GM23338 (cell line): Measurements from ENCODE around the gene GRK5. TPM values are rescaled to one million over a fixed set of nuclear protein-coding genes. Genes with fewer than 3 reads are reported as not detected.

Experiments used
- ATAC-seq: fragments of 200-7000 bp; cut with Tn5 transposase; 3 replicates; pipeline ENCODE4 v1.9.1; 2020
- DNase-seq: peaks from one replicate; pipeline ENCODE4 v3.0.0-alpha.2; 2015; ENCODE audit warnings: low spot score
- H2AFZ ChIP-seq: fragments of 200-600 bp; sonication (generic); 2 replicates; pipeline ENCODE4 v1.8.0; 2016; ENCODE audit warnings: antibody characterized with exemption, mild to moderate bottlenecking, moderate library complexity
- H3F3A ChIP-seq: fragments of 200-600 bp; sonication (generic); replicated peaks from 2 replicates; pipeline ENCODE4 v1.8.0; 2017; ENCODE audit warnings: antibody characterized with exemption, mixed run types, low read depth
- H3K27ac ChIP-seq: fragments of 200-600 bp; sonication (generic); 2 replicates; pipeline ENCODE4 v1.6.1; 2016; ENCODE audit warnings: low read depth
- H3K27me3 ChIP-seq: fragments of 200-600 bp; sonication (generic); 2 replicates; pipeline ENCODE4 v1.8.0; 2016; ENCODE audit warnings: mild to moderate bottlenecking, mixed run types, moderate library complexity; ENCODE audit not compliant: insufficient read depth
- H3K36me3 ChIP-seq: fragments of 200-600 bp; sonication (generic); 2 replicates; pipeline ENCODE4 v1.8.0; 2016; ENCODE audit warnings: mild to moderate bottlenecking; ENCODE audit not compliant: insufficient read depth
- H3K4me1 ChIP-seq: fragments of 200-600 bp; sonication (generic); 2 replicates; pipeline ENCODE4 v1.8.0; 2016; ENCODE audit warnings: mild to moderate bottlenecking, moderate library complexity; ENCODE audit not compliant: insufficient read depth
- H3K4me2 ChIP-seq: fragments of 200-600 bp; sonication (generic); 2 replicates; pipeline ENCODE4 v1.7.1; 2017; ENCODE audit warnings: mixed run types
- H3K4me3 ChIP-seq: fragments of 200-600 bp; sonication (generic); 2 replicates; pipeline ENCODE4 v1.6.1; 2016; ENCODE audit warnings: mixed run types
- H3K79me2 ChIP-seq: fragments of 200-600 bp; sonication (generic); replicated peaks from 2 replicates; pipeline ENCODE4 v1.8.0; 2017; ENCODE audit warnings: mild to moderate bottlenecking; ENCODE audit not compliant: insufficient read depth
- H3K9me2 ChIP-seq: fragments of 200-600 bp; sonication (generic); 2 replicates; pipeline ENCODE4 v1.8.0; 2017; ENCODE audit not compliant: insufficient read depth
- H4K20me1 ChIP-seq: fragments of 200-600 bp; sonication (generic); replicated peaks from 2 replicates; pipeline ENCODE4 v1.8.0; 2017; ENCODE audit warnings: mild to moderate bottlenecking; ENCODE audit not compliant: insufficient read depth
- H3K27ac Mint-ChIP-seq: 2 replicates; pipeline ENCODE4 v1.8.0; 2020; ENCODE audit warnings: inconsistent platforms, mild to moderate bottlenecking, moderate library complexity, mixed read lengths
- H3K27me3 Mint-ChIP-seq: 3 replicates; pipeline ENCODE4 v1.8.0; 2022; ENCODE audit warnings: low read depth, mild to moderate bottlenecking, moderate library complexity, mixed read lengths, inconsistent platforms; ENCODE audit not compliant: insufficient read depth, poor library complexity
- H3K36me3 Mint-ChIP-seq: 3 replicates; pipeline ENCODE4 v1.8.0; 2021; ENCODE audit warnings: low read depth, mild to moderate bottlenecking, inconsistent platforms, moderate library complexity, mixed read lengths
- H3K4me1 Mint-ChIP-seq: 3 replicates; pipeline ENCODE4 v1.8.0; 2020; ENCODE audit warnings: mild to moderate bottlenecking, inconsistent platforms, mixed read lengths
- H3K4me3 Mint-ChIP-seq: 3 replicates; pipeline ENCODE4 v1.8.0; 2021; ENCODE audit warnings: moderate library complexity, mild to moderate bottlenecking, inconsistent platforms, mixed read lengths
- H3K9me3 Mint-ChIP-seq: 3 replicates; pipeline ENCODE4 v1.8.0; 2020; ENCODE audit warnings: moderate library complexity, mild to moderate bottlenecking, inconsistent platforms, mixed read lengths
- CREB1 ChIP-seq: fragments of 250-450 bp; sonication (Bioruptor Pico); IDR thresholded peaks from 2 replicates; pipeline ENCODE4 v1.5.0; 2020; ENCODE audit warnings: low read depth, mild to moderate bottlenecking, moderate library complexity
- CTCF ChIP-seq, 2 experiments: fragments of 200-600 bp in 1 of 2; sonication (generic) in 1 of 2; conservative IDR thresholded peaks; 2 replicates each; pipeline versions ENCODE4 v1.5.1 to v1.6.1; 2016 to 2017; ENCODE audit warnings: antibody characterized with exemption in 2 of 2, low read depth in 2 of 2, mild to moderate bottlenecking in 2 of 2, moderate library complexity in 1 of 2
- NANOG ChIP-seq: IDR thresholded peaks from 2 replicates; pipeline ENCODE4 v1.6.1; 2016; ENCODE audit warnings: antibody characterized with exemption, borderline replicate concordance
- STAT1 ChIP-seq: IDR thresholded peaks from one replicate; pipeline ENCODE4 v1.6.1; 2016; ENCODE audit warnings: antibody characterized with exemption; ENCODE audit not compliant: unreplicated experiment
- ZNF114 ChIP-seq: fragments of 250-450 bp; sonication (Bioruptor Pico); IDR thresholded peaks from 2 replicates; pipeline ENCODE4 v1.5.0; 2020; ENCODE audit warnings: mild to moderate bottlenecking, moderate library complexity
- ZNF462 ChIP-seq: fragments of 250-450 bp; sonication (Bioruptor Pico); IDR thresholded peaks from 2 replicates; pipeline ENCODE4 v1.5.0; 2020; ENCODE audit warnings: mild to moderate bottlenecking, moderate library complexity
- polyA plus RNA-seq: library from polyadenylated mRNA; unstranded; fragments of >200 nt; fragmentation: Nextera tagmentation; extraction: Ambion mirVana; gene quantifications from 2 replicates; pipeline ENCODE4 v1.2.1, GENCODE V29; 2016
- total RNA-seq: library from RNA; depleted of rRNA; stranded (reverse); fragments of >200 nt; shearing (Covaris generic); gene quantifications from 2 replicates; pipeline ENCODE4 v1.2.3, GENCODE V29; 2014
- TF ChIP-seq, protein P1 (sequence below): IDR thresholded peaks from one replicate; pipeline ENCODE4 v1.6.1; 2018; ENCODE audit warnings: antibody characterized with exemption; ENCODE audit not compliant: unreplicated experiment

The GRK5 gene
- total and polyA plus RNA-seq, 2 experiments from 2014 or later: 0.53 to 2.0 TPM

DNA sequence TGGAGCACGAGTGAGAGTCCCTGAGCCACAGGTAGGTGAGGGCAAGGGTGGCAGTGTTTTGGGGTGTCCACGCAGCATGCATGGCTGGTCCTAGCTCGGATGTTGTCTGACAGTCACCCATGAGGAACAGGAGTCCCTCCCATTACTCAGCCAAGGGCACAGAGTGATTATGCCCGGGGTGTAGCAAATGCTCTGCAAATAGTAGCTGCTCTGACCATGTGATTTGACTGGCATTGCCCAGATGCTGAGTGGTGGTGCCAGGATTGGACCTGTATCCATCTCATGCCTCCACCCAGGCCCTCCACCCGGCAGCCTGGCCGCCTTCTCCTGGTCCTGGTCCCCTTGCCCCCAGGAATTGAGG is 150.8 kb downstream of the GRK5 start (continued):
- TF ChIP-seq, protein P1, sequence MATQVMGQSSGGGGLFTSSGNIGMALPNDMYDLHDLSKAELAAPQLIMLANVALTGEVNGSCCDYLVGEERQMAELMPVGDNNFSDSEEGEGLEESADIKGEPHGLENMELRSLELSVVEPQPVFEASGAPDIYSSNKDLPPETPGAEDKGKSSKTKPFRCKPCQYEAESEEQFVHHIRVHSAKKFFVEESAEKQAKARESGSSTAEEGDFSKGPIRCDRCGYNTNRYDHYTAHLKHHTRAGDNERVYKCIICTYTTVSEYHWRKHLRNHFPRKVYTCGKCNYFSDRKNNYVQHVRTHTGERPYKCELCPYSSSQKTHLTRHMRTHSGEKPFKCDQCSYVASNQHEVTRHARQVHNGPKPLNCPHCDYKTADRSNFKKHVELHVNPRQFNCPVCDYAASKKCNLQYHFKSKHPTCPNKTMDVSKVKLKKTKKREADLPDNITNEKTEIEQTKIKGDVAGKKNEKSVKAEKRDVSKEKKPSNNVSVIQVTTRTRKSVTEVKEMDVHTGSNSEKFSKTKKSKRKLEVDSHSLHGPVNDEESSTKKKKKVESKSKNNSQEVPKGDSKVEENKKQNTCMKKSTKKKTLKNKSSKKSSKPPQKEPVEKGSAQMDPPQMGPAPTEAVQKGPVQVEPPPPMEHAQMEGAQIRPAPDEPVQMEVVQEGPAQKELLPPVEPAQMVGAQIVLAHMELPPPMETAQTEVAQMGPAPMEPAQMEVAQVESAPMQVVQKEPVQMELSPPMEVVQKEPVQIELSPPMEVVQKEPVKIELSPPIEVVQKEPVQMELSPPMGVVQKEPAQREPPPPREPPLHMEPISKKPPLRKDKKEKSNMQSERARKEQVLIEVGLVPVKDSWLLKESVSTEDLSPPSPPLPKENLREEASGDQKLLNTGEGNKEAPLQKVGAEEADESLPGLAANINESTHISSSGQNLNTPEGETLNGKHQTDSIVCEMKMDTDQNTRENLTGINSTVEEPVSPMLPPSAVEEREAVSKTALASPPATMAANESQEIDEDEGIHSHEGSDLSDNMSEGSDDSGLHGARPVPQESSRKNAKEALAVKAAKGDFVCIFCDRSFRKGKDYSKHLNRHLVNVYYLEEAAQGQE: no peak
- TF ChIP-seq CREB1 (CRISPR knock-in tag) (no peak), CTCF (conservative IDR thresholded peaks at IDR 0.05; ENCODE audit: low read depth in 2 of 2) (no peak)

DNA sequence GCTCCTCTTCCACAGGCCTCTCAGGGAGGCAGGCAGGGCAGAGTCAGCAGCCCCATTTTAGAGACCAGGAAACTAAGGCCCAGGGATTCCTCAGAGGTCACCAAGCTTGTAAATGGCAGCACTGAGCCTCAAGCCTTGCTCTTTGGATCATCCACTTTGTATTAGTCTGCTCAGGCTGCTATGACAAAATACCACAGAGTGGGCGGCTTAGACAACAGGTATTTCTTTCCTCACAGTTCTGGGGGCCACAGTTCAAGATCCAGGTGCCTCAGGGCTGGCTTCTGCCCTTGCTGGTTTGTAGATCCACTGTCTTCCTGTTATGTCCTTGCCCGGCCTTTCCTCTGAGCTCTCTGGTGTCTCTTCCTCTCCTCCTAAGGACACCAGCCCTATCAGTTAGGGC is 151.2 kb downstream of the GRK5 start:
- Mint-ChIP-seq H3K4me3 (no peak overlapping the region), H3K36me3 (peaks cover 12% of the 10 kb centered on the region; the same call in 2 of the 3 replicates), H3K4me1 (no peaks in the 10 kb centered on the region; the same call in 2 of the 3 replicates), H3K27me3 (peaks cover 11% of the 10 kb centered on the region), H3K27ac (no peak overlapping the region), H3K9me3 (peaks cover 26% of the 10 kb centered on the region)
- H3K4me1 ChIP-seq: no peaks in the 10 kb centered on the region
- DNase-seq (no peak), ATAC-seq (no peak)
- no peaks in the 10 kb centered on the region for H4K20me1 ChIP-seq
- H2AFZ ChIP-seq: no peak overlapping the region
- no peaks in the 10 kb centered on the region for H3K79me2 ChIP-seq
- no peaks in the 10 kb centered on the region for H3K36me3 ChIP-seq
- H3F3A ChIP-seq: no peaks in the 10 kb centered on the region
- H3K4me3 ChIP-seq: no peak overlapping the region
- H3K9me2 ChIP-seq: 0 out of 2 replicates have a peak, but pooled peaks cover 3% of the 10 kb centered on the region
- H3K27me3 ChIP-seq: no peaks in the 10 kb centered on the region
- H3K27ac ChIP-seq: no peak overlapping the region
- H3K4me2 ChIP-seq: no peak overlapping the region
- TF ChIP-seq STAT1: no peak
- no peak for TF ChIP-seq NANOG
- no peak for TF ChIP-seq ZNF114 (CRISPR knock-in tag)

- H3K27me3 ChIP-seq: no peaks in the 10 kb centered on the region
- no peak overlapping the region for H2AFZ ChIP-seq
- no peaks in the 10 kb centered on the region for H3K79me2 ChIP-seq
- Mint-ChIP-seq H3K36me3 (peaks cover 12% of the 10 kb centered on the region; the same call in 2 of the 3 replicates), H3K27ac (no peak overlapping the region), H3K9me3 (peaks cover 26% of the 10 kb centered on the region), H3K4me1 (no peaks in the 10 kb centered on the region; the same call in 2 of the 3 replicates), H3K4me3 (no peak overlapping the region), H3K27me3 (peaks cover 11% of the 10 kb centered on the region)
- H3K27ac ChIP-seq: no peak overlapping the region
- H3K4me2 ChIP-seq: no peak overlapping the region
- no peak overlapping the region for H3K4me3 ChIP-seq
- 0 out of 2 replicates have a peak, but pooled peaks cover 3% of the 10 kb centered on the region for H3K9me2 ChIP-seq
- no peaks in the 10 kb centered on the region for H3F3A ChIP-seq
- no peaks in the 10 kb centered on the region for H3K36me3 ChIP-seq
- no peaks in the 10 kb centered on the region for H4K20me1 ChIP-seq
- H3K4me1 ChIP-seq: no peaks in the 10 kb centered on the region
- DNase-seq (no peak), ATAC-seq (no peak)
- no peak for TF ChIP-seq ZNF114 (CRISPR knock-in tag)
- no peak for TF ChIP-seq ZNF462
Observed at GRCh38 chr10:119359025-119359424, 151.7 kb downstream of the GRK5 start.
